22Rv1 (cell line): Measurements from ENCODE around the gene SFPQ.

Source experiments
- CTCF ChIP-seq: fragments of 450-650 bp; IDR thresholded peaks from 2 replicates; pipeline ENCODE4 v1.5.1; 2017; ENCODE audit warnings: mild to moderate bottlenecking
- ZFX ChIP-seq: fragments of 450-650 bp; IDR thresholded peaks from 2 replicates; pipeline ENCODE4 v1.6.1; 2017; ENCODE audit warnings: antibody characterized with exemption, borderline replicate concordance

- no peak for TF ChIP-seq CTCF
- TF ChIP-seq ZFX: no peak
These were observed 30.2 kb upstream of the SFPQ start for GRCh38 chr1:35223084-35223630.
